ENCODE data around the gene TUT1.
"Not testable (repeated sequence)": the region's sequence is repeated elsewhere in the genome, so short reads cannot be mapped to it uniquely, and the experiment has no call there.

TUT1 gene

DNA sequence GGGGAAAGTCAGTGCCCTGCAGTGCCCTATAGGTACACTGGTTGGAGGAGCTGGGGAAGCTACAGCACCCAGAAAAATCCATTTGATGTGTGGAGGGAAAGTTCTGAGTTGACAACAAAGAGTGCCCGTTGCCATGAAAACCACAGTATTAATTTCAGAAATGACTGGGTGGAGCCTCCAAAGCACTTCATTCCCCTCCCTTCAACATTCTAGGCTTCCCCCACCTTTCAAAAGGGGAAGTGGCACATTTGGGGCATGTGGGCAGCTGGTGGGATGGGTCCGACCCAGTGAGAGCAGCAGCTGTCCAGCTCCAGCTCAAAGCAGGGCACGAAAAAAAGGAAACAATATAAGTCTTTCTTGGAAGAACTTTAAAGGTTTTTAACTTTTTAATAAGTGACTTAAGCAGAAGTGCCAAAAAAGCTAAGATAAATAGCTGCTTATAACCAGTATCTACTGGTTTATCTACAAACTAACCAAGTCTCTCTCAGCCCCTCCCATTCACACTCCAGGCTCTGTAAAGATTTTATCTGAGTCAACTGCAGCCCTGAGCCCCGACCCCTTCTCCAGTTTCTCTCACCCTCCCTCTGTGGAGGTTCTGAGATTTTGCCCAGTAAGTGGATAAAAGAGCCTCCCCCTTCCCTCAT lies 35.7 kb downstream of the TUT1 start:
- DNase-seq: no peak

DNA sequence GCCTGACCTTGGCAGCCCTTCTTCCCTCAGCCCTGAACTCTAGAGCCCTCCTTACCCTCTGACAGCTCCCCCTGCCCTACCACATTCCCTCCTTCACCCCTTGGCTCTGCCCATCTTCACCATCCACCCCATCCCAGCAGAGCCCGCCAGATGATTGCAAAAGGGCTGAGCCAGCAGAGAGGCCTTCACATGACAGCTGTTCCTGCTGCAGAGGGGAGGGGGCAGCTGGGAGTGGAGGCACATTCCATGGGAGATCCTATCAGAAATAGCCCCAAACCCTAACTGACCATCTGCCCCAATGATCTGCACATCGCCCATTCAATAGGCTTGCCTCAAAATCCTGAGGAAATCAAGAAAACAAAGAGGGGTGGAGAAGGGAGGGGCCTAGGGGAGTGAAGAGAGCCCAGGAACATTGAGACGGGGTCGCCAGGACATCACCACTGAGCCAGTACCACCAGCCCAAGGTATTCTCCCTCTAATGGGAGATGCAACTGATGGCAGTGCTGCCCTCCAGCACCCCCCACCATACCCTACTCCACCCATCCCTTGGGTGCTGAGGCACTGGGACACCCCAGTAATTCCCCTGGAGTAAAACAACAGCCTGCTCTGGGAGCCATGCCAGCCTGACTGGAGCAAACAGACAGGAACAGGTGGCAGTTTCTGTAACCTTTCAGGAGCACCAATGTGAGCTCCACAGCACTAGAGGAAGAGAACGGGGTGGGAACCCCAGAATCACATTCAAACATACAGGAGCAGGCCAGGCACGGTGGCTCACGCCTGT lies 36.7 kb downstream of the TUT1 start:
- DNase-seq: no peak

DNA sequence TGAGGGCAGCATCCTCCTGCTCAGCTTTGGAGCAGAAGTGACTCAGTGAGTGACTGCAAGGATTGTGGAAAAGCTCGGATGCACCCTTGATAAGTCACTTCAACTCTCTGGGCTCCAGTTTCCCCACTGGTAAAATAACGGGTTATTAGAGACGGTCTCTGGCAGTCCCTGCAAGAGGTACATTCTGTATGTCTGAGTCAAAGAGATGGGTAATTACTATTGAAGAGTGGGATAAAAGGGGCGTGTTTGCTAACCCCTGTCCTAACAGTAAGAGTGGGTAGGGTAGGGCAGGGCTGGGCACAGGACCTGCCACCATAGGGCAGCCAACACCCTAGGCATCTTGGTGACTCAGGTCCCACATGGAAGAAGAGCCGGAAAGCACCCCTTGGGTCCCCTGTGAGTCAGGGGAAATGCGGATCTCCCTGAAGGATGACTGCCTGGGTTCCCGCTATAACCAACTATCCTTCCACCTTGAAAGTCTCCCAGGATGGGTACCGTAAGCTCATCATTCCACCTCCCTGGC lies 37.4 kb downstream of the TUT1 start:
- DNase-seq: peak; percentile 81

DNA sequence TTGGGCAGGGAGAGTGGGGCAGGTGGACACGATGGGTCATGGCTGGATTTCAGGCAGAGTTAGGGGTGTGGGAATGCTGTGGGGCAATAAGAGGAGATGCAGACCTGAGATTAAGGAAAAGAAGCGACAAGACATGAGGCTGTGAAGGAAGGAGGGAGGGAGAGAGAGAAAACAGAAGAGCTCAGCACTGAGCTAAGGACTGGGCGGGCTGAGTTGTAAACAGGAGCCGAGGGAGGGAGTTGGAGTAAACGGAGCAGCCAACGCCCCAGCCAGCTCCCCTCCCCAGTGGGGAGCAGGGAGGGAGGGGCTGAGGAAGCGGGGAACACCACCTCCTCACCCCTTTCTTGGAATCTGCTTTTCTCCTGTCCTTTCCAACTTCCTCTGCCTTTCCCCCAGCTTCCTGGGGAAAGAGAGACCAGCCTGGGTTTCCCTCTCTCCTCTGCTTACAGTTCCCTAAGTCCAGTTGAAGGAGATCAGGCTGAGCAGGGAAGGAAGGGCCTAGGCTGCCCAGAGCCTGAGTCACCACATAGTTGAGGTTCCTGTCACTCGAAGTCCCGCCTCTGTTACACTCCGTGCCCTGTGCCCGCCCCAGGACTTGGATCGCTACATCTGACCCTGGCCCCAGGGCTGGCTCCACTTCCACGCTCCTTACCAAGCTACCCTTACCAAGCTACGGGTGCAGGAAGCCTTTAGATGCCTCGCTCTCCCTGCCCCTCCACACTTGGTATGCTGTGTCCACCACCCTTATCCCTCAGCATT lies 38.1 kb downstream of the TUT1 start:
- peak; percentile 91 for DNase-seq

DNA sequence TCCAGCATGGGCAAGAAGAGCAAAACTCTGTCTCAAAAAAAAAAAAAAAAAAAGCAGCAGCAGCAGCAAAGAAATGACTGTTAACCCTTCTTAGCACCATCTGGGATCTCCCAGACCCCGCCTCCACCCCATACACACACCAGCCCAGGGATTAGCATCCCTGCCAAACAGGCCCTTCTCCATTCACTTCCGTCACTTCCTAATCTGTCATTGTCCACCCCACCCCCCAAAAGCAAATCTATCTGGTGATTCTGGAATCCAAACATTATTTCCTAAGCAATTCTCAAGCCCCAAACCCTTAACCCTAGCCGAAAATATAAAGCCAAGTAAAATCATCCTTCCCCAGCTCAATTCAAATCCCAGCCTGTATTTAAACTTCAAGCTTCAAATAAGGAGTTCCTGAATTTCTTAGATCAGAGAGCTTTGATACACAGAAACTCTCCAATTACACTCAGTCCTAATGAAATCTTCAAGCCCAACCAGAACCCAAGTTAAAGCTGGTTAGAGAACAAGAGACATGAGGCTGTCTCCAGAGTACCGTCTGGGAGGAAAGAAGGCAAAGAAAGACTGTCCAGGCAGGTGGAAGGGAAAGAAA lies 38.7 kb downstream of the TUT1 start:
- DNase-seq: no peak

- not testable (repeated sequence) for DNase-seq
These were observed 40.8 kb downstream of the TUT1 start for GRCh38 chr11:62550478-62550877.

GRCh38 chr11:62548545-62549335 lies 42.6 kb downstream of the TUT1 start:
- DNase-seq: no peak

- DNase-seq: peak; percentile 66
These were observed 43.5 kb downstream of the TUT1 start for GRCh38 chr11:62547691-62548281.

- peak; percentile 68 for DNase-seq
These were observed 44.2 kb downstream of the TUT1 start for GRCh38 chr11:62546929-62547625.

- peak; percentile 92 for DNase-seq
These were observed 44.9 kb downstream of the TUT1 start, which contains the start of gene AHNAK for GRCh38 chr11:62546244-62546928. AHNAK (minus strand) TSS chr11:62546806; CDS start chr11:62536098, 10,708 bp downstream.

GRCh38 chr11:62545437-62546243 lies 45.7 kb downstream of the TUT1 start:
- peak; percentile 94 for DNase-seq

- no peak for DNase-seq
These were observed 46.5 kb downstream of the TUT1 start for GRCh38 chr11:62544581-62545436.

GRCh38 chr11:62543680-62544444 lies 47.5 kb downstream of the TUT1 start:
- DNase-seq: no peak

DNA sequence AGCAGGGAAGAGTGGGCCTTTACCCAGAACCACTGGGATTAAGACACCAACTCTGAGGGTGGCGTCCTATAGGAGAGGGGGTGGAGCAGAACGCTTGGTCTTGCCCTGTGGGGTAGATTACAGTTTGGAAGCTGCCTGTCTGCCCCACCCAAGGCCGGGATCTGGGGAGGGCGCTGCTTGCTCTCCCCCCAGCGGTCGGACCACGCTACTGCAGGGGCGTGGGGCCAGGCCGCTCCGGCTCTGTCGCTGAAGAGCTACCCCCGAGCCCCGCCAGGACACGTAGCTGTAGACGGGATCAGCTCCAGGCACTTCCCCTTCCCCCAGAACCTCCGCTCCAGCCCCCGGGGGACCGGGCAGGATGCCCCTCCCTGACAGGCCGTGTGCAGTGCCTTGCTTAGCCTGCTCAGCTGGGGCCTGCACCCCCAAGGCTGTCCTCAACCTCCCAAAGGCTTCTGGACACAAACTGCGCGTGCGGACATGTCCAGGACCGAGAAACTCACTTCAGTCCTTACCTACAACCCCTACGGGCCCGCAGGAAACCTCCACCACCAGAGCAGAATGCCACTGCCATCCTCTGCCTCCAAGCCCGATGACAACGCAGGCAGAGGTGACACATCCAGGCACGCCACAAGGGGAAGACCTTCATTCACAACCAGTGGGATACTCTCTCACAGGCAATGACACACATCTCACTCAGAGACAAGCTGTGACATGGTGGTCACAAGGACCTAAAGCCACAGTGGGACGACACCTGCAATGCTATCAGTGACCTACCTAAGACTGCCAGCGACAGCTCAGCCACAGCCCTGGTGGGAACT lies 48.4 kb downstream of the TUT1 start:
- peak; percentile 87 for DNase-seq

- no peak for DNase-seq
These were observed 49.1 kb downstream of the TUT1 start for GRCh38 chr11:62542111-62542745.

Measured in 8988T (cell line).